H9 (cell line): Measurements from ENCODE around the gene RHBDL1. TPM values are rescaled to one million over a fixed set of nuclear protein-coding genes. Genes with fewer than 3 reads are reported as not detected.

ENCODE experiments used
- DNase-seq: peaks from one replicate; pipeline ENCODE4 v3.0.0-alpha.2; 2017
- H2AFZ ChIP-seq: one replicate; pipeline ENCODE4 v1.6.1; 2013; ENCODE audit warnings: mild to moderate bottlenecking, low read length, control low read depth, moderate library complexity
- H2AK5ac ChIP-seq: 2 replicates; pipeline ENCODE4 v1.6.1; 2013; ENCODE audit warnings: low read length, control low read depth, mixed read lengths; ENCODE audit not compliant: insufficient read length
- H2BK120ac ChIP-seq: one replicate; pipeline ENCODE4 v1.6.1; 2013; ENCODE audit warnings: low read depth, mild to moderate bottlenecking, low read length, control low read depth, inconsistent platforms; ENCODE audit not compliant: poor library complexity, severe bottlenecking
- H2BK12ac ChIP-seq: 2 replicates; pipeline ENCODE4 v1.6.1; 2013; ENCODE audit warnings: low read length, control low read depth, mixed read lengths, low read depth; ENCODE audit not compliant: insufficient read length
- H2BK15ac ChIP-seq: 2 replicates; pipeline ENCODE4 v1.6.1; 2013; ENCODE audit warnings: low read depth, low read length, control low read depth
- H2BK20ac ChIP-seq: one replicate; pipeline ENCODE4 v1.6.1; 2013; ENCODE audit warnings: low read depth, mild to moderate bottlenecking, low read length, control low read depth, inconsistent platforms; ENCODE audit not compliant: poor library complexity, severe bottlenecking
- H2BK5ac ChIP-seq: 2 replicates; pipeline ENCODE4 v1.6.1; 2013; ENCODE audit warnings: low read length, control low read depth, mixed read lengths; ENCODE audit not compliant: insufficient read length
- H3K14ac ChIP-seq: 2 replicates; pipeline ENCODE4 v1.6.1; 2013; ENCODE audit warnings: low read length, control low read depth; ENCODE audit not compliant: insufficient read depth
- H3K18ac ChIP-seq: 2 replicates; pipeline ENCODE4 v1.6.1; 2013; ENCODE audit warnings: low read depth, mild to moderate bottlenecking, mixed read lengths, low read length, control low read depth; ENCODE audit not compliant: insufficient read length
- H3K23ac ChIP-seq: 2 replicates; pipeline ENCODE4 v1.6.1; 2013; ENCODE audit warnings: low read length, control low read depth, mixed read lengths, low read depth; ENCODE audit not compliant: insufficient read length
- H3K23me2 ChIP-seq: 2 replicates; pipeline ENCODE4 v1.6.1; 2013; ENCODE audit warnings: low read depth, mild to moderate bottlenecking, mixed read lengths, low read length, control low read depth; ENCODE audit not compliant: insufficient read length, poor library complexity, severe bottlenecking
- H3K27ac ChIP-seq: 2 replicates; pipeline ENCODE4 v1.5.1; 2013; ENCODE audit warnings: low read length, control low read depth, mixed read lengths, low read depth; ENCODE audit not compliant: insufficient read length
- H3K27me3 ChIP-seq: 2 replicates; pipeline ENCODE4 v1.6.1; 2013; ENCODE audit warnings: low read length, control low read depth, inconsistent platforms; ENCODE audit not compliant: insufficient read depth
- H3K4ac ChIP-seq: 2 replicates; pipeline ENCODE4 v1.6.1; 2013; ENCODE audit warnings: low read depth, mild to moderate bottlenecking, control low read depth, inconsistent platforms, low read length, moderate library complexity
- H3K4me1 ChIP-seq: 2 replicates; pipeline ENCODE4 v1.6.1; 2013; ENCODE audit warnings: low read length, control low read depth, inconsistent platforms; ENCODE audit not compliant: insufficient read depth
- H3K4me2 ChIP-seq: 2 replicates; pipeline ENCODE4 v1.6.1; 2013; ENCODE audit warnings: low read length, control low read depth, mixed read lengths; ENCODE audit not compliant: insufficient read length, insufficient read depth
- H3K56ac ChIP-seq: 2 replicates; pipeline ENCODE4 v1.6.1; 2013; ENCODE audit warnings: low read depth, mild to moderate bottlenecking, mixed read lengths, low read length, control low read depth; ENCODE audit not compliant: insufficient read length
- H3K79me1 ChIP-seq: 2 replicates; pipeline ENCODE4 v1.6.1; 2013; ENCODE audit warnings: low read depth, mild to moderate bottlenecking, moderate library complexity, low read length, control low read depth, inconsistent platforms; ENCODE audit not compliant: insufficient read depth, poor library complexity, severe bottlenecking
- H3K79me2 ChIP-seq: 2 replicates; pipeline ENCODE4 v1.6.1; 2013; ENCODE audit warnings: low read length, control low read depth, inconsistent platforms; ENCODE audit not compliant: insufficient read depth
- H3K9ac ChIP-seq: 2 replicates; pipeline ENCODE4 v1.6.1; 2013; ENCODE audit warnings: low read length, control low read depth, mixed read lengths; ENCODE audit not compliant: insufficient read length; ENCODE audit errors: extremely low read depth
- H3K9me3 ChIP-seq: one replicate; pipeline ENCODE4 v1.6.1; 2013; ENCODE audit warnings: low read depth, low read length, inconsistent platforms; ENCODE audit not compliant: control insufficient read depth
- H3T11ph ChIP-seq: one replicate; pipeline ENCODE4 v1.6.1; 2013; ENCODE audit warnings: mild to moderate bottlenecking, low read length, control low read depth, inconsistent platforms
- H4K20me1 ChIP-seq: one replicate; pipeline ENCODE4 v1.6.1; 2013; ENCODE audit not compliant: control insufficient read depth, insufficient read length, insufficient read depth
- H4K5ac ChIP-seq: 2 replicates; pipeline ENCODE4 v1.6.1; 2013; ENCODE audit warnings: low read depth, mild to moderate bottlenecking, mixed read lengths, low read length, control low read depth; ENCODE audit not compliant: insufficient read length
- H4K8ac ChIP-seq: replicated peaks from 2 replicates; pipeline ENCODE4 v1.6.1; 2013; ENCODE audit warnings: low read length, control low read depth, mixed read lengths, low read depth; ENCODE audit not compliant: insufficient read length
- H4K91ac ChIP-seq: 2 replicates; pipeline ENCODE4 v1.6.1; 2013; ENCODE audit warnings: low read depth, mild to moderate bottlenecking, moderate library complexity, mixed read lengths, low read length, control low read depth; ENCODE audit not compliant: insufficient read length
- H3K27ac Mint-ChIP-seq, 3 experiments: 2 replicates in 2 of 3; 3 replicates in 1 of 3; pipeline ENCODE4 v1.8.0; 2020 to 2021; ENCODE audit warnings: mixed read lengths in 3 of 3, mild to moderate bottlenecking in 1 of 3, moderate library complexity in 1 of 3
- H3K27me3 Mint-ChIP-seq: 2 replicates; pipeline ENCODE4 v1.8.0; 2021; ENCODE audit warnings: low read depth, mild to moderate bottlenecking, moderate library complexity, mixed read lengths
- H3K36me3 Mint-ChIP-seq, 3 experiments: 2 replicates in 2 of 3; 3 replicates in 1 of 3; pipeline ENCODE4 v1.8.0; 2020 to 2021; ENCODE audit warnings: low read depth in 3 of 3, mixed read lengths in 3 of 3; ENCODE audit not compliant: insufficient read depth in 1 of 3
- H3K4me1 Mint-ChIP-seq, 2 experiments: 2 replicates each; pipeline ENCODE4 v1.8.0; 2020; ENCODE audit warnings: mixed read lengths in 2 of 2
- H3K4me3 Mint-ChIP-seq, 2 experiments: 2 replicates in 1 of 2; 3 replicates in 1 of 2; pipeline ENCODE4 v1.8.0; 2020 to 2021; ENCODE audit warnings: mild to moderate bottlenecking in 2 of 2, mixed read lengths in 2 of 2, moderate library complexity in 1 of 2
- H3K9me3 Mint-ChIP-seq, 2 experiments: 2 replicates in 1 of 2; 3 replicates in 1 of 2; pipeline ENCODE4 v1.8.0; 2020; ENCODE audit warnings: mild to moderate bottlenecking in 2 of 2, mixed read lengths in 2 of 2, moderate library complexity in 1 of 2
- WGBS: extraction: QIAGEN DNeasy Blood & Tissue Kit; methylation state at CpG from one replicate; pipeline ENCODE4 v1.1.7; 2013; ENCODE audit warnings: missing lambda C conversion rate, low lambda C conversion rate, mixed read lengths; ENCODE audit not compliant: insufficient read length; ENCODE audit errors: extremely low coverage; 5-methylcytosine and 5-hydroxymethylcytosine counted together
- total RNA-seq: library from RNA; stranded (reverse); gene quantifications from 2 replicates; pipeline ENCODE4 v1.2.1, GENCODE V29; 2021
- TF ChIP-seq, protein P1 (sequence below): fragments of 200-600 bp; sonication (generic); conservative IDR thresholded peaks from 3 replicates; pipeline ENCODE4 v1.8.0; 2021; ENCODE audit warnings: antibody characterized with exemption, mild to moderate bottlenecking

RHBDL1 gene
- total RNA-seq, 1 experiment from 2014 or later, result 7.6 TPM

DNA sequence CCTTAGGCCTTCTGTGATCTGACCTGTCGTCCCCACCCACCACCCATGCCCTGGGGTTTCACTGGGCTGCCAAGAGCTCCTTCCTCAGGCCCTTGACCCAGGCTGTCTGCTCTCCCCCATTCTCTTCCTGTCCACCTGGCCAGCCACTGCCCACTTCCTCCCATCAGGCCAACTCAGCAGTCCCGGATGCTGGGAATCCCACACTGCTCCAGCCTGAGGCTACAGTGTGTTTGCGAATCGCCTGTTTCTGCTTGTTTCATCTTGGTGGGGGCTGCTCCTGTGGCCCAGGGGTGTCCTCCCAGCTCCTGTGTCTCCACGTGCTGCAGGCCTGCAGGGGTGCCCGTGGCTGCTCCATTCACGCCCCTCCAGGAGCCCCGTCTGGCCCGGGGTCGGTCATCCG, 38.6 kb downstream of the RHBDL1 start:
- Histone ChIP-seq H3K4me2 (no peak overlapping the region), H4K8ac (no peak overlapping the region), H2BK20ac (no peak overlapping the region), H3K4ac (no peak overlapping the region), H4K91ac (no peak overlapping the region), H3K56ac (no peak overlapping the region), H2BK15ac (0 out of 2 replicates have a peak overlapping the region, but pooled peaks have one; percentile 7), H2AK5ac (no peak overlapping the region), H3K27ac (no peak overlapping the region), H2BK120ac (no peak overlapping the region), H2AFZ (no peak overlapping the region), H3K27me3 (no peaks in the 10 kb centered on the region; the same call in 1 of the 2 replicates), H3T11ph (no peak overlapping the region), H3K14ac (no peak overlapping the region), H3K9me3 (no peaks in the 10 kb centered on the region), H3K4me1 (no peaks in the 10 kb centered on the region), H4K20me1 (no peaks in the 10 kb centered on the region), H3K9ac (no peak overlapping the region), H3K23me2 (peaks cover 8% of the 10 kb centered on the region), H4K5ac (no peak overlapping the region), H3K79me1 (no peaks in the 10 kb centered on the region), H2BK5ac (no peak overlapping the region), H2BK12ac (no peak overlapping the region), H3K79me2 (no peaks in the 10 kb centered on the region), H3K18ac (no peak overlapping the region), H3K23ac (no peak overlapping the region)
- DNase-seq, result no peak
- H3K36me3 Mint-ChIP-seq, result no peaks in the 10 kb centered on the region
- peaks cover 9 to 20% of the 10 kb centered on the region in 2 experiments for H3K4me1 Mint-ChIP-seq
- H3K27me3 Mint-ChIP-seq, result peaks cover 67% of the 10 kb centered on the region
- TF ChIP-seq, protein P1, sequence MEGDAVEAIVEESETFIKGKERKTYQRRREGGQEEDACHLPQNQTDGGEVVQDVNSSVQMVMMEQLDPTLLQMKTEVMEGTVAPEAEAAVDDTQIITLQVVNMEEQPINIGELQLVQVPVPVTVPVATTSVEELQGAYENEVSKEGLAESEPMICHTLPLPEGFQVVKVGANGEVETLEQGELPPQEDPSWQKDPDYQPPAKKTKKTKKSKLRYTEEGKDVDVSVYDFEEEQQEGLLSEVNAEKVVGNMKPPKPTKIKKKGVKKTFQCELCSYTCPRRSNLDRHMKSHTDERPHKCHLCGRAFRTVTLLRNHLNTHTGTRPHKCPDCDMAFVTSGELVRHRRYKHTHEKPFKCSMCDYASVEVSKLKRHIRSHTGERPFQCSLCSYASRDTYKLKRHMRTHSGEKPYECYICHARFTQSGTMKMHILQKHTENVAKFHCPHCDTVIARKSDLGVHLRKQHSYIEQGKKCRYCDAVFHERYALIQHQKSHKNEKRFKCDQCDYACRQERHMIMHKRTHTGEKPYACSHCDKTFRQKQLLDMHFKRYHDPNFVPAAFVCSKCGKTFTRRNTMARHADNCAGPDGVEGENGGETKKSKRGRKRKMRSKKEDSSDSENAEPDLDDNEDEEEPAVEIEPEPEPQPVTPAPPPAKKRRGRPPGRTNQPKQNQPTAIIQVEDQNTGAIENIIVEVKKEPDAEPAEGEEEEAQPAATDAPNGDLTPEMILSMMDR, result no peak
- no CpG with 5 or more reads among the region's 11 CpGs for WGBS
- peak overlapping the region in 1 of 2 experiments; percentile 27; a peak in 1 of 5 replicates for H3K4me3 Mint-ChIP-seq
- no peak overlapping the region for H3K27ac Mint-ChIP-seq
- H3K9me3 Mint-ChIP-seq, result no peaks in the 10 kb centered on the region; a peak in 2 of 5 replicates
